ENCODE results near the gene KCNC4.
A peak's percentile ranks its signal among the peaks of the same experiment; 100 is the strongest.

Gene KCNC4

DNA sequence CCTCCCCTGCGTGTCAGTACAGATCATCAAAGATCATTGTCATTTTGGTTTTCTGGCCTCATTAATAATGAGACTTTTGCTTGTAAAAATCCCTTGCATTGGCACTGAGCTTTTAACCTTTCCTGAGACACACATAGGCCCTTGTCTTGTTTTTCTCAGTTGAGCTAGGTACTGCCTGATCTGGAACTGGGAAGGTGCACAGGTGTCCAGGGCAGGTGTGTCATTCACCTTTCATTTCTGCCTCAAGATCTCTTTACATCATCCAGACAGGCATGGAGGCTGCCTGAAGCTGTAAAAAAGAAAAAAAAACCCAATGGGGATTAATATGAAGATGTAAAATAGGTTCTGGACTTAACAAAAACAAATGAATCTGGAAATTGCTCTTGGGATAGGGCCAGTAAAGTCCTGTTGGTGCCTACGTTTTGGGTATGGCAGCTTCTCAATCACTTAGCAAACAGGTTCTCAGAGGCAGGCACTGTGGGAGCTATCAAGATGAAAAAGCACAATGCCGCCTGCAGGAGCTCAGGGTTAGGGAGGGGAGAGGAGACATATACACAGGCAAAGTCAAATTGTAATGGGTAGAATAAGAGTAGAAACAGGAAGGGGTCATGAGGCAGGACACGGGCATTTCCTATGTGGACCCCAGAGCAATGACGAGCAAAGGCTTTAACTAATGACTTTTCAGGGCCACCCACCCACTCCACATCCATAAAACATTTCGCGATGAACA is 1.0 kb upstream of the KCNC4 start:
- TF ChIP-seq CREB1 (IDR thresholded peaks at IDR 0.05; ENCODE audit: low read depth) (no peak), YY1 (IDR thresholded peaks at IDR 0.05; ENCODE audit: low read depth) (no peak), NFIC (IDR thresholded peaks at IDR 0.05) (no peak), EGR1 (IDR thresholded peaks at IDR 0.05) (no peak), TCF12 (IDR thresholded peaks at IDR 0.05; ENCODE audit: low read depth) (no peak), RAD21 (IDR thresholded peaks at IDR 0.05; ENCODE audit: low read depth) (no peak), CEBPB (IDR thresholded peaks at IDR 0.05) (no peak), TEAD4 (IDR thresholded peaks at IDR 0.05) (no peak), FOXM1 (IDR thresholded peaks at IDR 0.05; ENCODE audit: borderline replicate concordance, low read depth) (no peak), ZBTB7A (IDR thresholded peaks at IDR 0.05; ENCODE audit: low read depth) (no peak), TAF1 (IDR thresholded peaks at IDR 0.05; ENCODE audit: low read depth) (no peak), EP300 (IDR thresholded peaks at IDR 0.05; ENCODE audit: borderline replicate concordance) (no peak)
- TF ChIP-seq, protein P1, sequence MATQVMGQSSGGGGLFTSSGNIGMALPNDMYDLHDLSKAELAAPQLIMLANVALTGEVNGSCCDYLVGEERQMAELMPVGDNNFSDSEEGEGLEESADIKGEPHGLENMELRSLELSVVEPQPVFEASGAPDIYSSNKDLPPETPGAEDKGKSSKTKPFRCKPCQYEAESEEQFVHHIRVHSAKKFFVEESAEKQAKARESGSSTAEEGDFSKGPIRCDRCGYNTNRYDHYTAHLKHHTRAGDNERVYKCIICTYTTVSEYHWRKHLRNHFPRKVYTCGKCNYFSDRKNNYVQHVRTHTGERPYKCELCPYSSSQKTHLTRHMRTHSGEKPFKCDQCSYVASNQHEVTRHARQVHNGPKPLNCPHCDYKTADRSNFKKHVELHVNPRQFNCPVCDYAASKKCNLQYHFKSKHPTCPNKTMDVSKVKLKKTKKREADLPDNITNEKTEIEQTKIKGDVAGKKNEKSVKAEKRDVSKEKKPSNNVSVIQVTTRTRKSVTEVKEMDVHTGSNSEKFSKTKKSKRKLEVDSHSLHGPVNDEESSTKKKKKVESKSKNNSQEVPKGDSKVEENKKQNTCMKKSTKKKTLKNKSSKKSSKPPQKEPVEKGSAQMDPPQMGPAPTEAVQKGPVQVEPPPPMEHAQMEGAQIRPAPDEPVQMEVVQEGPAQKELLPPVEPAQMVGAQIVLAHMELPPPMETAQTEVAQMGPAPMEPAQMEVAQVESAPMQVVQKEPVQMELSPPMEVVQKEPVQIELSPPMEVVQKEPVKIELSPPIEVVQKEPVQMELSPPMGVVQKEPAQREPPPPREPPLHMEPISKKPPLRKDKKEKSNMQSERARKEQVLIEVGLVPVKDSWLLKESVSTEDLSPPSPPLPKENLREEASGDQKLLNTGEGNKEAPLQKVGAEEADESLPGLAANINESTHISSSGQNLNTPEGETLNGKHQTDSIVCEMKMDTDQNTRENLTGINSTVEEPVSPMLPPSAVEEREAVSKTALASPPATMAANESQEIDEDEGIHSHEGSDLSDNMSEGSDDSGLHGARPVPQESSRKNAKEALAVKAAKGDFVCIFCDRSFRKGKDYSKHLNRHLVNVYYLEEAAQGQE (IDR thresholded peaks at IDR 0.05; ENCODE audit: low read depth): no peak
- TF ChIP-seq, protein P2, sequence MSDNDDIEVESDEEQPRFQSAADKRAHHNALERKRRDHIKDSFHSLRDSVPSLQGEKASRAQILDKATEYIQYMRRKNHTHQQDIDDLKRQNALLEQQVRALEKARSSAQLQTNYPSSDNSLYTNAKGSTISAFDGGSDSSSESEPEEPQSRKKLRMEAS (IDR thresholded peaks at IDR 0.05): no peak
- TF ChIP-seq, protein P3, sequence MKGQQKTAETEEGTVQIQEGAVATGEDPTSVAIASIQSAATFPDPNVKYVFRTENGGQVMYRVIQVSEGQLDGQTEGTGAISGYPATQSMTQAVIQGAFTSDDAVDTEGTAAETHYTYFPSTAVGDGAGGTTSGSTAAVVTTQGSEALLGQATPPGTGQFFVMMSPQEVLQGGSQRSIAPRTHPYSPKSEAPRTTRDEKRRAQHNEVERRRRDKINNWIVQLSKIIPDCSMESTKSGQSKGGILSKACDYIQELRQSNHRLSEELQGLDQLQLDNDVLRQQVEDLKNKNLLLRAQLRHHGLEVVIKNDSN (IDR thresholded peaks at IDR 0.05): no peak

DNA sequence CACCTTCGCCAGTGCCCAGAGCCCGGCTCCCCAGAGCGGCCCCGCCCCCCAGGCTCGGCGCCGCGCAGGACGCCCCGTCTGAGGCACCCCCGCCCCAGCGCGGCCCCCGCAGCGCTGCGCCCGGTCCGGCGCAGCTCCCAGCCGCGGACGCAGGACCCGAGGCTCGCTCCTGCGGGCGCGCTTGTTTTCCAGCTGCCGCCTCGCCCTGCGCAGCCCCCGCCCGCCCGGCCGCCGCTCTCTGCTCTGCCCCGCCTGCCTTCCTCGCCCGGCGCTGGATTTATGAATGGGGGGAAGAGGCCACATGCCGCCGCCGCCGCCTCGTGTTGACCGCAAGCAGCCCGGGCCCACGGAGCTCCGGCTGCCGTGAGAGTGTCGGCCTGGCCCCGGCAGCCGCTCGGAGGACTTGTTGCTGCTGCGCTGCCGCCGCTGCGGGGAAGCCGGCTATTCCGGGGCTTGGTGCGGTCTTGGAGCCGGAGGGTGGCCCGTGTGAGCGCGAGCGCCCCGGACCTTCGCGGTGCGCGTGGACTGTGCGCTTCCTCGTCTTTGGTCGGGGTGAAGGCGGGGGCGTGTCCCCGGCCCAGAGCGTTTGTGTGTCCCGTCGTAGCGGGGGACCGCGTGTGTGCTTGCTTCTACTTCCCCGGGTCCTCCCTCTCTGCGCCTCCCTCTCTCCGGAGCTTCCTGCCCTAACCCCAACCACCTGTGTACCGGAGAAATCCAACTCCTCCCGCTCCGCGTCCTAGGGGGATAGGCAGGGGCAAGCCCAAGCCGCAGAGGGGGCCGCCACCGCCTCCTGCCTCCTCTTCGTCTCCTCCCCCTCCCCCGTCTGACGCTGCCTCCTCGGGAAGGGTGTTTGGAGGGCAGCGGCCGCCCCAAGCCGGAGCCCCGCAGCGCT is 736 bp downstream of the KCNC4 start:
- TF ChIP-seq EP300 (IDR thresholded peaks at IDR 0.05; ENCODE audit: borderline replicate concordance): no peak
- TF ChIP-seq TAF1 (IDR thresholded peaks at IDR 0.05; ENCODE audit: low read depth): 0 out of 2 replicates have a peak, but pooled peaks have one; percentile 13
- TF ChIP-seq, protein P2 (IDR thresholded peaks at IDR 0.05): peak; percentile 94

DNA sequence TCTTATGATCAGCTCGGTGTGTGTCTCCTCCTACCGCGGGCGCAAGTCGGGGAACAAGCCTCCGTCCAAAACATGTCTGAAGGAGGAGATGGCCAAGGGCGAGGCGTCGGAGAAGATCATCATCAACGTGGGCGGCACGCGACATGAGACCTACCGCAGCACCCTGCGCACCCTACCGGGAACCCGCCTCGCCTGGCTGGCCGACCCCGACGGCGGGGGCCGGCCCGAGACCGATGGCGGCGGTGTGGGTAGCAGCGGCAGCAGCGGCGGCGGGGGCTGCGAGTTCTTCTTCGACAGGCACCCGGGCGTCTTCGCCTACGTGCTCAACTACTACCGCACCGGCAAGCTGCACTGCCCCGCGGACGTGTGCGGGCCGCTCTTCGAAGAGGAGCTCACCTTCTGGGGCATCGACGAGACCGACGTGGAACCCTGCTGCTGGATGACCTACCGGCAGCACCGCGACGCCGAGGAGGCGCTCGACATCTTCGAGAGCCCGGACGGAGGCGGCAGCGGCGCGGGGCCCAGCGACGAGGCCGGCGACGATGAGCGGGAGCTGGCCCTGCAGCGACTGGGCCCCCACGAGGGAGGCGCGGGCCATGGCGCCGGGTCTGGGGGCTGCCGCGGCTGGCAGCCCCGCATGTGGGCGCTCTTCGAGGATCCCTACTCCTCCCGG is 1.5 kb downstream of the KCNC4 start:
- TF ChIP-seq, protein P1 (IDR thresholded peaks at IDR 0.05; ENCODE audit: low read depth): no peak
- TF ChIP-seq CEBPB (IDR thresholded peaks at IDR 0.05): no peak
- TF ChIP-seq FOXM1 (IDR thresholded peaks at IDR 0.05; ENCODE audit: borderline replicate concordance, low read depth): no peak
- TF ChIP-seq TAF1 (IDR thresholded peaks at IDR 0.05; ENCODE audit: low read depth): no peak
- TF ChIP-seq, protein P2 (IDR thresholded peaks at IDR 0.05): no peak
- no peak for TF ChIP-seq EGR1 (IDR thresholded peaks at IDR 0.05)
- TF ChIP-seq TEAD4 (IDR thresholded peaks at IDR 0.05): no peak
- TF ChIP-seq TCF12 (IDR thresholded peaks at IDR 0.05; ENCODE audit: low read depth): no peak
- TF ChIP-seq ZBTB7A (IDR thresholded peaks at IDR 0.05; ENCODE audit: low read depth): no peak
- TF ChIP-seq CREB1 (IDR thresholded peaks at IDR 0.05; ENCODE audit: low read depth): no peak
- no peak for TF ChIP-seq RAD21 (IDR thresholded peaks at IDR 0.05; ENCODE audit: low read depth)
- TF ChIP-seq, protein P3 (IDR thresholded peaks at IDR 0.05): no peak
- TF ChIP-seq YY1 (IDR thresholded peaks at IDR 0.05; ENCODE audit: low read depth): no peak
- TF ChIP-seq NFIC (IDR thresholded peaks at IDR 0.05): no peak

DNA sequence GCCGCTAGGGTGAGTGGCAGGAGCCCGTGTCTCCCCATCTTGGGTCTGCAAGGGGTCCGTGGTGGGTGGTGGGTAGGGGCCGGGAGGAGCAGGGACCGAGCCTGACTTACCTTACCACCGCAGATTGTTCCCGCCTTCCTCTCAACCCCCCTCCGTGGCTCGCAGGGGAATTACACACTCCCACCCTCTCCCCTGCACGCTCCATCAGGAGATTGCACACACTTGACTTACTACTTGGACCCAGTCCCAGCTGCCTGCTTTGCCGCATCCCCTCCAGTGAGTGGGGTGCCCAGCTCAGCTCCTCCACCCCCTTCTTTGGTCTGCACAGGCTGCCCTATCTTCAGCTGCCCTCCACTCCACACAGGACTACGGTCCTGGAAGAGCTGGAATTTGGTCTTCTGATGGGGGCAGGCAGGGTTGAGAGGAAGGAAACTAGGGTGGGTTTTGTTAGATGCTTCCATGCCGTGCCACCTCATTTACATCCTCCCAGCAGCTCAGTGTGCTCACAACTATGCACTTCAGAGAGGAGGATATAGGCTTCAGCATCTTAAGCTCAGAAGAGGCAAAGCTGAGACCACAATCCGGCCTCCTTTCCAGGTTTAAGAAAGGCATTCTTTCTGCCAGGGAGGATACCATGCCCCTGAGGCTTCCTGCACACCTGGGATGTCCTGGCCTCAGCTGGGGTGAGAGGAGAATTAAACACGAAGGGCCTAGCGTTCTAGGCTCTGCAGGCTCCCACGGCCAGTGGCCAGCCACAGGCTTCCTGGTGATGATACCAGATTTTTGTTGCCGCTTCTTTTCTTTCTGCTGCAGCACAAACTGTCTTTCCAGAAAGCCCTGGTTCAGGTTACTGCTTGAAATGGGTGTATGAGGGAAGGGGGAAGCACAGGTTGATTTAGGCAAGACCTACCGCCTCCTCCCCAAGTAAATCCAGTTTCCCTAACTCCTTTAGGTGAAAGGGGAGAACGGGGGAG is 2.3 kb downstream of the KCNC4 start:
- no peak for TF ChIP-seq CEBPB (IDR thresholded peaks at IDR 0.05)
- no peak for TF ChIP-seq CREB1 (IDR thresholded peaks at IDR 0.05; ENCODE audit: low read depth)
- TF ChIP-seq, protein P1 (IDR thresholded peaks at IDR 0.05; ENCODE audit: low read depth): no peak
- TF ChIP-seq EP300 (IDR thresholded peaks at IDR 0.05; ENCODE audit: borderline replicate concordance): no peak
- TF ChIP-seq EGR1 (IDR thresholded peaks at IDR 0.05): no peak

All from Ishikawa (cell line).